HG03095 (cell line): ENCODE measurements around the gene NUP54.

Experiments used
- ATAC-seq: cut with Tn5 transposase; IDR thresholded peaks from one replicate; pipeline ENCODE4 v1.9.1; 2021; ENCODE audit warnings: moderate library complexity; ENCODE audit not compliant: unreplicated experiment

NUP54 gene

GRCh38 chr4:76074468-76074867, 73.7 kb downstream of the NUP54 start, which contains the start of gene ART3:
ART3 (plus strand) TSS chr4:76074709; CDS start chr4:76075890, 1,181 bp downstream.
- no peak for ATAC-seq

DNA sequence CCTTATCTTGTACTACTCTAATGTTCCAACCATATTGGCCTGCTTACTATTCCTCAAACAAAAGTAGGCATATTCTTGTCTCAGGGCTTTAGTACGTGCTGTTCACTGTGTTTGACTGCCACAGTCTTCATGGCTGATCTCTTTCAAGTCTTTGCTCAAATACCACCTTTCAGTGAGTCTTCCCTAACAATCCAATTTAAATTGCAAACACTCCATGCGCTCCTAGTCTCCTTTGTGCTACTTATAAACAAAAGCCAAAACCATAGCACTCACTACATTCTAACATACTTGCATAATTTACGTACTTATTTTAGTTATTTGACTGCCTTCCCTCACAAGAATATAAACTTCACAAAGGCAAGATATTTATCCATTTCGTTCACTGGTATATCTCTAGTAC, 75.4 kb downstream of the NUP54 start:
- no peak for ATAC-seq

GRCh38 chr4:76067652-76068286, 80.4 kb downstream of the NUP54 start:
- no peak for ATAC-seq

- ATAC-seq, result no peak
These were observed 81.7 kb downstream of the NUP54 start for GRCh38 chr4:76066546-76066945.
